K562 (cell line): ENCODE results near the gene TENM3. TPM values are rescaled to one million over a fixed set of nuclear protein-coding genes. Genes with fewer than 3 reads are reported as not detected.

Experiments used
- ATAC-seq: fragments of 200-7000 bp; cut with Tn5 transposase; 3 replicates; pipeline ENCODE4 v1.9.1; 2020; ENCODE audit warnings: moderate library complexity
- BruUV-seq: library from RNA; stranded (reverse); fragments of 400-500 nt; replicated peaks from 2 replicates; lab custom pipeline; 2021; lab: Mats Ljungman, UMichigan
- CTCF ChIA-PET: fragments of 300-600 bp; formaldehyde crosslinking; extraction: SDS; loops from one replicate; lab custom pipeline; 2021; ENCODE audit warnings: low intra/inter-chr PET ratio; lab: Yijun Ruan, JAX
- POLR2A ChIA-PET: fragments of 300-600, 350-650 bp; sonication (Branson Sonifier 250); formaldehyde crosslinking; extraction: SDS; loops from one replicate; lab custom pipeline; 2021; ENCODE audit warnings: antibody characterized with exemption, inconsistent platforms; lab: Yijun Ruan, JAX
- DNase-seq, 4 experiments: peaks; one replicate each; pipeline versions ENCODE4 v3.0.0 to v3.0.0-alpha.2; 2011 to 2018; ENCODE audit warnings: low spot score in 3 of 4, mixed read lengths in 3 of 4; ENCODE audit errors: extremely low read depth in 1 of 4
- FAIRE-seq: peaks from 2 replicates; lab custom pipeline; 2011; peaks lifted over from hg19 to GRCh38; lab: Jason Lieb, UNC
- H2AFZ ChIP-seq: 2 replicates; pipeline ENCODE4 v1.6.0; 2011; ENCODE audit warnings: low read depth, low read length, control low read depth, inconsistent platforms
- H3K27ac ChIP-seq: fragments of 200-600 bp; 3 replicates; pipeline ENCODE4 v1.8.0; 2011; ENCODE audit warnings: low read depth, mild to moderate bottlenecking, control low read depth, inconsistent platforms, low read length, moderate library complexity, mixed read lengths; ENCODE audit errors: extremely low read depth
- H3K27me3 ChIP-seq, 2 experiments: fragments of 300-600 bp in 1 of 2; 2 replicates in 1 of 2; 3 replicates in 1 of 2; pipeline versions ENCODE4 v1.6.0 to v1.8.0; 2011; ENCODE audit warnings: inconsistent platforms in 2 of 2, low read length in 2 of 2, mild to moderate bottlenecking in 1 of 2, mixed read lengths in 1 of 2, moderate library complexity in 1 of 2; ENCODE audit not compliant: control insufficient read depth in 2 of 2, insufficient read depth in 2 of 2
- H3K36me3 ChIP-seq: fragments of 300-600 bp; 3 replicates; pipeline ENCODE4 v1.8.0; 2011; ENCODE audit warnings: mild to moderate bottlenecking, low read length, inconsistent platforms; ENCODE audit not compliant: control insufficient read depth, insufficient read depth
- H3K4me1 ChIP-seq, 2 experiments: fragments of 200-600 bp in 1 of 2; replicated peaks in 1 of 2; 2 replicates in 1 of 2; 3 replicates in 1 of 2; pipeline versions ENCODE4 v1.5.1 to v1.8.0; 2011; ENCODE audit warnings: inconsistent platforms in 2 of 2, low read length in 2 of 2, mild to moderate bottlenecking in 1 of 2, mixed read lengths in 1 of 2, moderate library complexity in 1 of 2; ENCODE audit not compliant: control insufficient read depth in 2 of 2, insufficient read depth in 2 of 2
- H3K4me2 ChIP-seq: 2 replicates; pipeline ENCODE4 v1.6.1; 2011; ENCODE audit warnings: low read length, control low read depth, inconsistent platforms, mixed read lengths; ENCODE audit not compliant: insufficient read depth
- H3K4me3 ChIP-seq: fragments of 200-600 bp; sonication (generic), shearing (Covaris generic); 2 replicates; pipeline ENCODE4 v1.5.1; 2016; ENCODE audit warnings: control low read depth, inconsistent platforms
- H3K79me2 ChIP-seq: fragments of 200-600 bp; 3 replicates; pipeline ENCODE4 v1.8.0; 2011; ENCODE audit warnings: low read length, inconsistent platforms; ENCODE audit not compliant: control insufficient read depth, insufficient read depth
- H3K9ac ChIP-seq, 2 experiments: 2 replicates each; pipeline versions ENCODE4 v1.6.0 to v1.6.1; 2011; ENCODE audit warnings: low read depth in 2 of 2, low read length in 2 of 2, control low read depth in 1 of 2, inconsistent platforms in 1 of 2, mild to moderate bottlenecking in 1 of 2, mixed read lengths in 1 of 2; ENCODE audit not compliant: insufficient read depth in 1 of 2
- H3K9me1 ChIP-seq: one replicate; pipeline ENCODE4 v1.6.0; 2011; ENCODE audit warnings: inconsistent platforms, mild to moderate bottlenecking, low read length, moderate library complexity; ENCODE audit not compliant: control insufficient read depth, insufficient read depth
- H3K9me3 ChIP-seq: replicated peaks from 2 replicates; pipeline ENCODE4 v1.5.1; 2011; ENCODE audit warnings: low read depth, low read length, inconsistent platforms; ENCODE audit not compliant: control insufficient read depth, insufficient read depth
- H4K20me1 ChIP-seq: replicated peaks from 2 replicates; pipeline ENCODE4 v1.6.1; 2011; ENCODE audit warnings: low read length, inconsistent platforms, mixed read lengths; ENCODE audit not compliant: control insufficient read depth, insufficient read depth
- FOXA1 ChIP-seq: fragments of 450-650 bp; IDR thresholded peaks from 2 replicates; pipeline ENCODE4 v1.6.1; 2016; ENCODE audit warnings: mild to moderate bottlenecking, borderline replicate concordance
- LARP7 ChIP-seq: fragments of 450-650 bp; IDR thresholded peaks from 2 replicates; pipeline ENCODE4 v1.6.1; 2016
- POLR2G ChIP-seq: fragments of 200-400 bp; formaldehyde crosslinking; IDR thresholded peaks from 2 replicates; pipeline ENCODE4 v1.6.1; 2017; ENCODE audit warnings: low read depth, mild to moderate bottlenecking, antibody characterized with exemption, low read length, moderate library complexity
- ZFP36 ChIP-seq: fragments of 150-350 bp; IDR thresholded peaks from 2 replicates; pipeline ENCODE4 v1.6.1; 2018; ENCODE audit warnings: low read length, low read depth; ENCODE audit not compliant: partially characterized antibody
- ZKSCAN3 ChIP-seq: fragments of 250-450 bp; sonication (Bioruptor Pico); IDR thresholded peaks from 2 replicates; pipeline ENCODE4 v1.4.0; 2020
- ZNF23 ChIP-seq: fragments of 250-450 bp; sonication (Bioruptor Pico); IDR thresholded peaks from 2 replicates; pipeline ENCODE4 v1.4.0; 2020; ENCODE audit warnings: mild to moderate bottlenecking
- ZNF316 ChIP-seq: fragments of 450-650 bp; IDR thresholded peaks from 2 replicates; pipeline ENCODE4 v1.6.1; 2016
- WGBS: fragments of 100-300 bp; shearing (Covaris generic); methylation state at CpG from one replicate; pipeline ENCODE4 v1.1.6; 2016; ENCODE audit warnings: low coverage, mixed read lengths; ENCODE audit not compliant: insufficient coverage; ENCODE audit errors: missing lambda C conversion rate; 5-methylcytosine and 5-hydroxymethylcytosine counted together
- in situ Hi-C: fragments of 300-500 bp; cut with MboI; formaldehyde crosslinking; loops from 4 replicates; pipeline ENCODE4 v1.15.0; 2018; ENCODE audit warnings: inconsistent platforms, mixed read lengths
- intact Hi-C: fragments of 100-400 bp; cut with micrococcal nuclease; formaldehyde crosslinking; loops from 2 replicates; pipeline ENCODE4 v1.14.2; 2022
- polyA plus RNA-seq, 8 experiments: library from polyadenylated mRNA; depleted of rRNA in 4 of 8; stranded (reverse) in 5 of 8; unstranded in 3 of 8; fragments of >200 nt; fragmentation: Nextera tagmentation in 2 of 8; fragmentation: Illumina TruSeq in 1 of 8; extraction: Ambion mirVana in 2 of 8; extraction: Trizol in 1 of 8; gene quantifications; 2 replicates each; pipeline versions ENCODE4 v1.2.1 to v1.2.3, GENCODE V29; 2011 to 2014; ENCODE audit warnings: inconsistent platforms in 1 of 8, missing spikeins in 1 of 8
- total RNA-seq, 7 experiments: library from RNA; depleted of rRNA in 6 of 7; stranded (reverse); fragments of >200 nt in 6 of 7; fragmentation: Illumina TruSeq in 2 of 7; extraction: Trizol in 2 of 7; gene quantifications; 2 replicates each; pipeline versions ENCODE4 v1.2.1 to v1.2.3, GENCODE V29; 2011 to 2021; ENCODE audit warnings: low replicate concordance in 1 of 7
- TF ChIP-seq, protein P1 (sequence below): fragments of 450-650 bp; IDR thresholded peaks from 2 replicates; pipeline ENCODE4 v1.6.1; 2016; ENCODE audit warnings: antibody characterized with exemption
- TF ChIP-seq, protein P2 (sequence below): fragments of 200-400 bp; formaldehyde crosslinking; IDR thresholded peaks from 2 replicates; pipeline ENCODE4 v1.6.1; 2017; ENCODE audit warnings: mild to moderate bottlenecking, low read depth, low read length, moderate library complexity
- TF ChIP-seq, protein P3 (sequence below): fragments of 450-650 bp; IDR thresholded peaks from 2 replicates; pipeline ENCODE4 v1.6.1; 2016; ENCODE audit warnings: missing biosample characterization, missing genetic modification characterization

TENM3 gene
- total and polyA plus RNA-seq, 9 of the 15 experiments (the other 6 are each of a cell fraction or from before 2014, with no cell fraction given) = 0.01 to 0.02 TPM; not detected in 7

DNA sequence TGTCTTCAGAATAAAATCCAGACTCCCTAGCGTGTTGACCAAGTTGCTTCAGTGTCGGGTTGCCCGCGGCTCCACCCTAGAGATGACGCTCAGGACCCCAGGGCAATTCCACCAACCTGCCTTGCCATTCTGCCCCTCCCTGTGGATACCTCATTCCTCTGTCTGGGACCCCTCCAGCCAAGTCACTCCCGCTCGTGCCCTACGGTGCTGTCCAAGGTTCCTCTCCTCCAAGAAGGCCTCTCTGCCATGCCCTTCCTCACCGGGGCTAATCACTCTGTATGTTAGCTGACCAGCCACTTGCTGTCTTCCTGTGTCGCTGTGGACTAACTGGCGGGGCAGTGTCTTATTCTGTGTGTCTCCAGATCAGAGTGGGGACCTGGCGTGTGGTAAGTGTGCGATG is 46.6 kb downstream of the TENM3 start:
- Histone ChIP-seq H3K36me3 (no peaks in the 10 kb centered on the region), H4K20me1 (no peaks in the 10 kb centered on the region), H3K79me2 (no peaks in the 10 kb centered on the region), H3K4me1 (no peaks in the 10 kb centered on the region), H3K9me1 (no peaks in the 10 kb centered on the region), H3K4me3 (no peak overlapping the region), H2AFZ (no peak overlapping the region), H3K4me2 (no peak overlapping the region), H3K9ac (no peak overlapping the region), H3K27ac (no peak overlapping the region), H3K9me3 (no peaks in the 10 kb centered on the region), H3K27me3 (peaks cover 0 to 11% of the 10 kb centered on the region in 2 experiments; a peak in 2 of 5 replicates)
- TF ChIP-seq LARP7 (no peak), FOXA1 (no peak), ZFP36 (no peak), POLR2G (no peak), ZNF23 (CRISPR knock-in tag) (no peak), ZKSCAN3 (CRISPR knock-in tag) (no peak), ZNF316 (no peak)
- TF ChIP-seq, protein P1, sequence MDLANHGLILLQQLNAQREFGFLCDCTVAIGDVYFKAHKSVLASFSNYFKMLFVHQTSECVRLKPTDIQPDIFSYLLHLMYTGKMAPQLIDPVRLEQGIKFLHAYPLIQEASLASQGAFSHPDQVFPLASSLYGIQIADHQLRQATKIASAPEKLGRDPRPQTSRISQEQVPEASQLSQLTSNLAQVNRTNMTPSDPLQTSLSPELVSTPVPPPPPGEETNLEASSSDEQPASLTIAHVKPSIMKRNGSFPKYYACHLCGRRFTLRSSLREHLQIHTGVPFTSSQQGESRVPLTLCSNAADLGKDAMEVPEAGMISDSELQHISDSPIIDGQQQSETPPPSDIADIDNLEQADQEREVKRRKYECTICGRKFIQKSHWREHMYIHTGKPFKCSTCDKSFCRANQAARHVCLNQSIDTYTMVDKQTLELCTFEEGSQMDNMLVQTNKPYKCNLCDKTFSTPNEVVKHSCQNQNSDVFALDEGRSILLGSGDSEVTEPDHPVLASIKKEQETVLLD = no peak
- TF ChIP-seq, protein P2, sequence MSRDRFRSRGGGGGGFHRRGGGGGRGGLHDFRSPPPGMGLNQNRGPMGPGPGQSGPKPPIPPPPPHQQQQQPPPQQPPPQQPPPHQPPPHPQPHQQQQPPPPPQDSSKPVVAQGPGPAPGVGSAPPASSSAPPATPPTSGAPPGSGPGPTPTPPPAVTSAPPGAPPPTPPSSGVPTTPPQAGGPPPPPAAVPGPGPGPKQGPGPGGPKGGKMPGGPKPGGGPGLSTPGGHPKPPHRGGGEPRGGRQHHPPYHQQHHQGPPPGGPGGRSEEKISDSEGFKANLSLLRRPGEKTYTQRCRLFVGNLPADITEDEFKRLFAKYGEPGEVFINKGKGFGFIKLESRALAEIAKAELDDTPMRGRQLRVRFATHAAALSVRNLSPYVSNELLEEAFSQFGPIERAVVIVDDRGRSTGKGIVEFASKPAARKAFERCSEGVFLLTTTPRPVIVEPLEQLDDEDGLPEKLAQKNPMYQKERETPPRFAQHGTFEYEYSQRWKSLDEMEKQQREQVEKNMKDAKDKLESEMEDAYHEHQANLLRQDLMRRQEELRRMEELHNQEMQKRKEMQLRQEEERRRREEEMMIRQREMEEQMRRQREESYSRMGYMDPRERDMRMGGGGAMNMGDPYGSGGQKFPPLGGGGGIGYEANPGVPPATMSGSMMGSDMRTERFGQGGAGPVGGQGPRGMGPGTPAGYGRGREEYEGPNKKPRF = no peak
- TF ChIP-seq, protein P3, sequence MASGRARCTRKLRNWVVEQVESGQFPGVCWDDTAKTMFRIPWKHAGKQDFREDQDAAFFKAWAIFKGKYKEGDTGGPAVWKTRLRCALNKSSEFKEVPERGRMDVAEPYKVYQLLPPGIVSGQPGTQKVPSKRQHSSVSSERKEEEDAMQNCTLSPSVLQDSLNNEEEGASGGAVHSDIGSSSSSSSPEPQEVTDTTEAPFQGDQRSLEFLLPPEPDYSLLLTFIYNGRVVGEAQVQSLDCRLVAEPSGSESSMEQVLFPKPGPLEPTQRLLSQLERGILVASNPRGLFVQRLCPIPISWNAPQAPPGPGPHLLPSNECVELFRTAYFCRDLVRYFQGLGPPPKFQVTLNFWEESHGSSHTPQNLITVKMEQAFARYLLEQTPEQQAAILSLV (tag) = no peak
- in situ Hi-C loops = no loop called here
- DNase-seq = no peak
- CTCF ChIA-PET = no interaction called here
- no peak for FAIRE-seq
- WGBS = 0% methylated on average over 13 of the region's 13 CpGs
- no peak for ATAC-seq
- BruUV-seq = no TSS peak
- POLR2A ChIA-PET = no interaction called here
- intact Hi-C loops = no loop called here
